HCT116 (cell line): Measurements from ENCODE around the gene PPFIA1. TPM values are rescaled to one million over a fixed set of nuclear protein-coding genes. Genes with fewer than 3 reads are reported as not detected.

Experiments
- ATAC-seq: fragments of 200-7000 bp; cut with Tn5 transposase; 2 replicates; pipeline ENCODE4 v1.9.1; 2020; ENCODE audit warnings: mild to moderate bottlenecking, moderate library complexity
- BruUV-seq: library from RNA; stranded (reverse); fragments of 400-500 nt; replicated peaks from 2 replicates; lab custom pipeline; 2021; lab: Mats Ljungman, UMichigan
- CTCF ChIA-PET: fragments of 300-600 bp; sonication (Branson Sonifier 250); formaldehyde crosslinking; loops from one replicate; lab custom pipeline; 2021; ENCODE audit warnings: antibody characterized with exemption; lab: Charles Lee
- POLR2A ChIA-PET: fragments of 300-600, 350-600 bp; sonication (Branson Sonifier 250); formaldehyde crosslinking; loops from one replicate; lab custom pipeline; 2021; ENCODE audit warnings: antibody characterized with exemption; lab: Charles Lee
- RAD21 ChIA-PET, 2 experiments: fragments of 300-600 bp; sonication (Branson Sonifier 250); formaldehyde crosslinking; loops; one replicate each; lab custom pipeline; 2023; ENCODE audit warnings: low total read pairs in 2 of 2; ENCODE audit not compliant: uncharacterized antibody in 2 of 2, unreplicated experiment in 2 of 2, low non-redundant PET in 1 of 2; lab: Charles Lee
- DNase-seq: peaks from one replicate; pipeline ENCODE4 v3.0.0-alpha.2; 2010; ENCODE audit warnings: low read depth, low spot score
- H2AFZ ChIP-seq: fragments of 200-600 bp; shearing (Covaris generic), sonication (generic); 2 replicates; pipeline ENCODE4 v1.6.1; 2017; ENCODE audit warnings: low read depth, mixed run types, mixed read lengths, antibody characterized with exemption, low read length; ENCODE audit not compliant: poor library complexity, severe bottlenecking
- H3K27ac ChIP-seq: 2 replicates; pipeline ENCODE4 v1.5.1; 2012; ENCODE audit warnings: low read depth, low read length
- H3K27me3 ChIP-seq: fragments of 200-600 bp; sonication (generic); 2 replicates; pipeline ENCODE4 v1.6.1; 2016; ENCODE audit warnings: mixed run types, low read length, mixed read lengths; ENCODE audit not compliant: insufficient read depth
- H3K36me3 ChIP-seq, 2 experiments: fragments of 200-500 bp in 1 of 2; fragments of 200-600 bp in 1 of 2; sonication (Bioruptor generic) in 1 of 2; sonication (generic) in 1 of 2; 2 replicates each; pipeline versions ENCODE4 v1.5.1 to v1.6.1; 2014 to 2016; ENCODE audit warnings: low read length in 2 of 2, inconsistent platforms in 1 of 2, mixed read lengths in 1 of 2, mixed run types in 1 of 2; ENCODE audit not compliant: insufficient read depth in 2 of 2, control insufficient read depth in 1 of 2
- H3K4me1 ChIP-seq, 2 experiments: fragments of 200-600 bp in 1 of 2; sonication (generic) in 1 of 2; 2 replicates each; pipeline versions ENCODE4 v1.5.1 to v1.6.1; 2012 to 2017; ENCODE audit warnings: low read length in 2 of 2, inconsistent platforms in 1 of 2, mild to moderate bottlenecking in 1 of 2, mixed read lengths in 1 of 2, mixed run types in 1 of 2, moderate library complexity in 1 of 2; ENCODE audit not compliant: insufficient read depth in 2 of 2, control insufficient read depth in 1 of 2
- H3K4me2 ChIP-seq: fragments of 200-600 bp; sonication (generic); 2 replicates; pipeline ENCODE4 v1.6.1; 2017; ENCODE audit warnings: mixed run types, low read length, mixed read lengths
- H3K4me3 ChIP-seq, 2 experiments: fragments of 200-600 bp in 1 of 2; sonication (generic) in 1 of 2; replicated peaks in 1 of 2; 2 replicates each; pipeline ENCODE4 v1.5.1; 2011 to 2016; ENCODE audit warnings: low read length in 2 of 2, control low read depth in 1 of 2, low read depth in 1 of 2, mild to moderate bottlenecking in 1 of 2, mixed read lengths in 1 of 2, mixed run types in 1 of 2
- H3K79me2 ChIP-seq: fragments of 200-600 bp; sonication (generic); 2 replicates; pipeline ENCODE4 v1.6.1; 2017; ENCODE audit warnings: mild to moderate bottlenecking, mixed run types, low read length, moderate library complexity, mixed read lengths; ENCODE audit not compliant: insufficient read depth
- H3K9ac ChIP-seq: fragments of 200-600 bp; sonication (generic); 2 replicates; pipeline ENCODE4 v1.6.1; 2016; ENCODE audit warnings: low read length, mixed read lengths
- H3K9me2 ChIP-seq: fragments of 200-600 bp; sonication (generic), shearing (Covaris generic); 2 replicates; pipeline ENCODE4 v1.6.1; 2017; ENCODE audit warnings: mixed run types, mild to moderate bottlenecking, moderate library complexity; ENCODE audit not compliant: insufficient read depth
- H3K9me3 ChIP-seq, 2 experiments: fragments of 200-500 bp in 1 of 2; fragments of 200-600 bp in 1 of 2; sonication (Bioruptor generic) in 1 of 2; sonication (generic) in 1 of 2; 2 replicates each; pipeline ENCODE4 v1.6.1; 2014 to 2017; ENCODE audit warnings: low read length in 2 of 2, mixed read lengths in 2 of 2, inconsistent platforms in 1 of 2, low read depth in 1 of 2, mild to moderate bottlenecking in 1 of 2, mixed run types in 1 of 2, moderate library complexity in 1 of 2; ENCODE audit not compliant: control insufficient read depth in 1 of 2, insufficient read depth in 1 of 2
- H4K20me1 ChIP-seq: fragments of 200-600 bp; sonication (generic), shearing (Covaris generic); 2 replicates; pipeline ENCODE4 v1.6.1; 2017; ENCODE audit warnings: mixed run types, mild to moderate bottlenecking, moderate library complexity; ENCODE audit not compliant: insufficient read depth
- ELF1 ChIP-seq: IDR thresholded peaks from 2 replicates; pipeline ENCODE4 v1.6.1; 2012; ENCODE audit warnings: low read depth, borderline replicate concordance
- FOSL1 ChIP-seq: IDR thresholded peaks from 2 replicates; pipeline ENCODE4 v1.6.1; 2012; ENCODE audit warnings: low read depth
- JUND ChIP-seq: IDR thresholded peaks from 2 replicates; pipeline ENCODE4 v1.6.1; 2012
- SIN3A ChIP-seq: IDR thresholded peaks from 2 replicates; pipeline ENCODE4 v1.6.1; 2012; ENCODE audit warnings: low read depth
- SP1 ChIP-seq: IDR thresholded peaks from 2 replicates; pipeline ENCODE4 v1.6.1; 2012; ENCODE audit warnings: low read depth
- YY1 ChIP-seq: IDR thresholded peaks from 2 replicates; pipeline ENCODE4 v1.6.1; 2011; ENCODE audit warnings: low read length, low read depth, moderate library complexity, mild to moderate bottlenecking; ENCODE audit not compliant: insufficient replicate concordance; ENCODE audit errors: extremely low read depth
- intact Hi-C: fragments of 100-400 bp; cut with micrococcal nuclease; formaldehyde crosslinking; loops from 2 replicates; pipeline ENCODE4 v1.10.0; 2022
- total RNA-seq: library from RNA; stranded (reverse); gene quantifications from one replicate; pipeline ENCODE4 v1.2.1, GENCODE V29; 2021; ENCODE audit not compliant: unreplicated experiment
- TF ChIP-seq, protein P1 (sequence below): IDR thresholded peaks from 2 replicates; pipeline ENCODE4 v1.6.1; 2012; ENCODE audit warnings: low read depth
- TF ChIP-seq, protein P2 (sequence below): IDR thresholded peaks from 2 replicates; pipeline ENCODE4 v1.6.1; 2012
- TF ChIP-seq, protein P3 (sequence below): IDR thresholded peaks from 2 replicates; pipeline ENCODE4 v1.6.1; 2012

PPFIA1 gene
- total RNA-seq, 1 experiment from 2014 or later = 48.6 TPM

DNA sequence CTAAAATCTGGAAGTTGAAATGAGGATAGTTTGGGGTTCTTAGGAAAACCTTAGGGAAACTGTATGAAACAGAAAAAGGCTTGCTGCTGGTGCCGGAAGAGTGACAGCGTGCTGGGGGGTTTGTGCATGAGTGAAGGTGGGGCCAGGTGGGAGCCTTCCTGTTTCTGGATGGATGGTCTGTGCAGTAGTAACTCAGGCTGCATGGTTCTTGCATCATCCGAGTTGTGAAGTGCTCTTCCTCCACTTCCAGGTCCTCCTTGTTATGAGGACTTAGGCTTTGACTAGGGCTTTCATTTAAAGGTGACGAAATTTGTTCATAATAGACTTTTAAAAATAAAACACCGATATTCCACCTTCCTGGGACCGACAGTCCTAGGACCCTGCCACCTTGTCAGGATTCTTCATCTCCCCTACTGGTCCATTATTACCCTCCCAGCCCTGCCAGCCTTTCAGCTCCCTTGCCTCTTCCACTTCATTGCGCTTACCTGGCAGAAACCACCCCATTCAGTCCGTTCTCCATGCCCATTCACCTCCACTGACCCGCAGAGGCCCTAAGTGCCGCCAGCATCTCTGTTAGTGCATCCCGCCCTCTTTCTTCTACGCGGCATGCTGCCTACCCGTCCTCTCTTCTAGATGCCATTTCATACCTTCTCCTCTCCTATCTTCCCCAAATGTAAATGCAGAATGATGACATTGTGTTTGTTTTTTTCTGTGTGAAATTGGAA lies 47.3 kb downstream of the PPFIA1 start:
- Histone ChIP-seq H3K79me2 (peaks cover 62% of the 10 kb centered on the region), H3K4me3 (no peak overlapping the region), H2AFZ (no peak overlapping the region)
- no peak for DNase-seq
- TF ChIP-seq SP1 = no peak
- TF ChIP-seq, protein P1, sequence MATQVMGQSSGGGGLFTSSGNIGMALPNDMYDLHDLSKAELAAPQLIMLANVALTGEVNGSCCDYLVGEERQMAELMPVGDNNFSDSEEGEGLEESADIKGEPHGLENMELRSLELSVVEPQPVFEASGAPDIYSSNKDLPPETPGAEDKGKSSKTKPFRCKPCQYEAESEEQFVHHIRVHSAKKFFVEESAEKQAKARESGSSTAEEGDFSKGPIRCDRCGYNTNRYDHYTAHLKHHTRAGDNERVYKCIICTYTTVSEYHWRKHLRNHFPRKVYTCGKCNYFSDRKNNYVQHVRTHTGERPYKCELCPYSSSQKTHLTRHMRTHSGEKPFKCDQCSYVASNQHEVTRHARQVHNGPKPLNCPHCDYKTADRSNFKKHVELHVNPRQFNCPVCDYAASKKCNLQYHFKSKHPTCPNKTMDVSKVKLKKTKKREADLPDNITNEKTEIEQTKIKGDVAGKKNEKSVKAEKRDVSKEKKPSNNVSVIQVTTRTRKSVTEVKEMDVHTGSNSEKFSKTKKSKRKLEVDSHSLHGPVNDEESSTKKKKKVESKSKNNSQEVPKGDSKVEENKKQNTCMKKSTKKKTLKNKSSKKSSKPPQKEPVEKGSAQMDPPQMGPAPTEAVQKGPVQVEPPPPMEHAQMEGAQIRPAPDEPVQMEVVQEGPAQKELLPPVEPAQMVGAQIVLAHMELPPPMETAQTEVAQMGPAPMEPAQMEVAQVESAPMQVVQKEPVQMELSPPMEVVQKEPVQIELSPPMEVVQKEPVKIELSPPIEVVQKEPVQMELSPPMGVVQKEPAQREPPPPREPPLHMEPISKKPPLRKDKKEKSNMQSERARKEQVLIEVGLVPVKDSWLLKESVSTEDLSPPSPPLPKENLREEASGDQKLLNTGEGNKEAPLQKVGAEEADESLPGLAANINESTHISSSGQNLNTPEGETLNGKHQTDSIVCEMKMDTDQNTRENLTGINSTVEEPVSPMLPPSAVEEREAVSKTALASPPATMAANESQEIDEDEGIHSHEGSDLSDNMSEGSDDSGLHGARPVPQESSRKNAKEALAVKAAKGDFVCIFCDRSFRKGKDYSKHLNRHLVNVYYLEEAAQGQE = no peak
- TF ChIP-seq, all 23 proteins: peak for 0
- intact Hi-C loops = no loop called here
- H3K4me1 ChIP-seq = no peaks in the 10 kb centered on the region
- no peak overlapping the region for H3K4me2 ChIP-seq
- no TSS peak for BruUV-seq
- H3K9ac ChIP-seq = no peak overlapping the region
- POLR2A ChIA-PET = no interaction called here
- no peak overlapping the region for H3K27ac ChIP-seq
- ATAC-seq = no peak
- H4K20me1 ChIP-seq = no peaks in the 10 kb centered on the region
- CTCF ChIA-PET = no interaction called here
- no peaks in the 10 kb centered on the region for H3K27me3 ChIP-seq
- RAD21 ChIA-PET = no interaction called here
- no peaks in the 10 kb centered on the region for H3K36me3 ChIP-seq
- no peaks in the 10 kb centered on the region for H3K9me2 ChIP-seq
- no peaks in the 10 kb centered on the region for H3K9me3 ChIP-seq

DNA sequence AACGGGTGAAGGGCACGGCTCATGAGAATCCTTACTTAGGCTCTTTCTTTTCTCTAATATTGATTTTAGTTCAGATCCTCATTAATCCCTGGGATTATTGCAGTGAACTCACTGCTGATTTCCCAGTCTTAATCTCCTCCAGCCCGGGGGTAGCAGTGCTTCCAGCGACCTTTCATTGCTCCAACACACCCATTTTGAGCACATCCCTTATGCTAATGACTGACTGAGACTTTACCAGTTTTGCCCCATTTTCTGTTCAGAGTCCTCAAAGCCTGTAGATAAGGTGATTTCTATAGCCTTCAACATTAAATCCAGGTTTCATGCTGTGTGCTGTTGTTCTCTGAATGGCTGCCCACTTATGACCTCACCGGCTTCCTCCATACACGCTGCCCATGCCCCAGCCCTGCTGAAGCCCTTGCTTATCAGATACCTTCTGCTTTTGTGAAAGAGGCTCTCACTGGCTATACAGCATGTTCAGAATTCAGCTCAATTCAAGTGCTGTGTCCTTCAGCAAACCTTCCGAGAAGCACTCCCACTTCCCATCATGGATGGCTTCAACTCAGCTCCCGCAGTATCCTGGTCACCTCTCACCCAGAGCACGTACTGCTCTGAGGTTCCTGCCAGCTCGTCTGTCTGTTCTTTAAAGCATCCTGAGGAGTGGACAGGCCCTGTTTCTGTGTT lies 49.0 kb downstream of the PPFIA1 start:
- H4K20me1 ChIP-seq = no peaks in the 10 kb centered on the region
- no peak overlapping the region for H3K27ac ChIP-seq
- H3K9me3 ChIP-seq = no peaks in the 10 kb centered on the region
- BruUV-seq = no TSS peak
- H2AFZ ChIP-seq = no peak overlapping the region
- no peaks in the 10 kb centered on the region for H3K9me2 ChIP-seq
- intact Hi-C loops = no loop called here
- no peak overlapping the region for H3K9ac ChIP-seq
- peaks cover 2 to 4% of the 10 kb centered on the region in 2 experiments; a peak in 1 of 4 replicates for H3K36me3 ChIP-seq
- no peak overlapping the region for H3K4me2 ChIP-seq
- H3K4me1 ChIP-seq = peaks cover 0 to 3% of the 10 kb centered on the region in 2 experiments; a peak in 1 of 4 replicates
- RAD21 ChIA-PET = no interaction called here
- no peaks in the 10 kb centered on the region for H3K27me3 ChIP-seq
- no peak for TF ChIP-seq FOSL1
- TF ChIP-seq, protein P2, sequence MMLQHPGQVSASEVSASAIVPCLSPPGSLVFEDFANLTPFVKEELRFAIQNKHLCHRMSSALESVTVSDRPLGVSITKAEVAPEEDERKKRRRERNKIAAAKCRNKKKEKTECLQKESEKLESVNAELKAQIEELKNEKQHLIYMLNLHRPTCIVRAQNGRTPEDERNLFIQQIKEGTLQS = no peak
- no peak for TF ChIP-seq JUND
- TF ChIP-seq, protein P3, sequence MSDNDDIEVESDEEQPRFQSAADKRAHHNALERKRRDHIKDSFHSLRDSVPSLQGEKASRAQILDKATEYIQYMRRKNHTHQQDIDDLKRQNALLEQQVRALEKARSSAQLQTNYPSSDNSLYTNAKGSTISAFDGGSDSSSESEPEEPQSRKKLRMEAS = no peak
- no peak for TF ChIP-seq ELF1
- TF ChIP-seq SIN3A = no peak
- TF ChIP-seq YY1 = no peak
- TF ChIP-seq, all 23 proteins: peak for 0
- H3K4me3 ChIP-seq = no peak overlapping the region
- CTCF ChIA-PET = no interaction called here
- DNase-seq (no peak), ATAC-seq (no peak)
- POLR2A ChIA-PET = no interaction called here
- peaks cover 53% of the 10 kb centered on the region for H3K79me2 ChIP-seq
